Neural cell (in vitro differentiated cells): Measurements from ENCODE around the gene XK. TPM values are rescaled to one million over a fixed set of nuclear protein-coding genes. Genes with fewer than 3 reads are reported as not detected.

Source experiments
- H2AFZ ChIP-seq: fragments of 200-600, 300-800 bp; sonication (generic), shearing (Covaris generic); 2 replicates; pipeline ENCODE4 v1.6.0; 2014; ENCODE audit warnings: low read depth, mild to moderate bottlenecking, antibody characterized with exemption, low read length, moderate library complexity
- H3F3A ChIP-seq: fragments of 200-600 bp; shearing (Covaris generic); 2 replicates; pipeline ENCODE4 v1.6.1; 2016; ENCODE audit warnings: mild to moderate bottlenecking, moderate library complexity, mixed read lengths, antibody characterized with exemption, low read length; ENCODE audit not compliant: insufficient read depth, poor library complexity, severe bottlenecking
- H3K27ac ChIP-seq: fragments of 200-600, 300-800 bp; sonication (generic), shearing (Covaris generic); 2 replicates; pipeline ENCODE4 v1.5.1; 2014; ENCODE audit warnings: mild to moderate bottlenecking, low read length, moderate library complexity
- H3K27me3 ChIP-seq: fragments of 300-800, 200-600 bp; sonication (generic), shearing (Covaris generic); 2 replicates; pipeline ENCODE4 v1.6.0; 2014; ENCODE audit warnings: mild to moderate bottlenecking, low read depth, low read length, moderate library complexity; ENCODE audit not compliant: insufficient read depth
- H3K36me3 ChIP-seq: fragments of 300-800, 200-600 bp; sonication (generic), shearing (Covaris generic); 2 replicates; pipeline ENCODE4 v1.5.1; 2014; ENCODE audit warnings: mild to moderate bottlenecking, antibody characterized with exemption, low read length, moderate library complexity; ENCODE audit not compliant: insufficient read depth
- H3K4me2 ChIP-seq: fragments of 300-800, 200-600 bp; sonication (generic), shearing (Covaris generic); 2 replicates; pipeline ENCODE4 v1.6.0; 2014; ENCODE audit warnings: mild to moderate bottlenecking, low read length
- H3K4me3 ChIP-seq: fragments of 300-800, 200-600 bp; sonication (generic), shearing (Covaris generic); 2 replicates; pipeline ENCODE4 v1.5.1; 2014; ENCODE audit warnings: mild to moderate bottlenecking, low read length, moderate library complexity
- H3K79me2 ChIP-seq: fragments of 200-600 bp; shearing (Covaris generic); replicated peaks from 2 replicates; pipeline ENCODE4 v1.6.0; 2014; ENCODE audit warnings: mild to moderate bottlenecking, low read length, moderate library complexity; ENCODE audit not compliant: insufficient read depth
- H3K9ac ChIP-seq: fragments of 300-800, 200-600 bp; sonication (generic), shearing (Covaris generic); 2 replicates; pipeline ENCODE4 v1.6.1; 2016; ENCODE audit warnings: mild to moderate bottlenecking, low read length, mixed read lengths
- H3K9me2 ChIP-seq: fragments of 200-600 bp; shearing (Covaris generic); 2 replicates; pipeline ENCODE4 v1.6.1; 2016; ENCODE audit warnings: mild to moderate bottlenecking, low read length, mixed read lengths; ENCODE audit not compliant: insufficient read depth
- H3K9me3 ChIP-seq: fragments of 200-600, 300-800 bp; sonication (generic), shearing (Covaris generic); 2 replicates; pipeline ENCODE4 v1.6.1; 2016; ENCODE audit warnings: mild to moderate bottlenecking, mixed run types, low read length, moderate library complexity, mixed read lengths
- H4K20me1 ChIP-seq: fragments of 200-600 bp; shearing (Covaris generic); 2 replicates; pipeline ENCODE4 v1.6.1; 2016; ENCODE audit warnings: mild to moderate bottlenecking, mixed run types; ENCODE audit not compliant: insufficient read depth
- CTCF ChIP-seq: fragments of 450-650 bp; IDR thresholded peaks from 2 replicates; pipeline ENCODE4 v1.5.1; 2014; ENCODE audit warnings: antibody characterized with exemption, mild to moderate bottlenecking, moderate library complexity; ENCODE audit not compliant: poor library complexity, severe bottlenecking
- EP300 ChIP-seq: fragments of 450-650 bp; conservative IDR thresholded peaks from 2 replicates; pipeline ENCODE4 v1.6.1; 2014; ENCODE audit warnings: antibody characterized with exemption, mild to moderate bottlenecking, moderate library complexity; ENCODE audit not compliant: poor library complexity, severe bottlenecking
- EZH2 ChIP-seq: fragments of 200-600, 300-800 bp; shearing (Covaris generic), sonication (generic); IDR thresholded peaks from 2 replicates; pipeline ENCODE4 v1.6.1; 2014; ENCODE audit warnings: antibody characterized with exemption, low read length, borderline replicate concordance, mild to moderate bottlenecking; ENCODE audit not compliant: insufficient read depth, poor library complexity, severe bottlenecking
- MXI1 ChIP-seq: fragments of 450-650 bp; conservative IDR thresholded peaks from 2 replicates; pipeline ENCODE4 v1.6.1; 2014; ENCODE audit warnings: antibody characterized with exemption, mild to moderate bottlenecking; ENCODE audit not compliant: poor library complexity, severe bottlenecking
- POLR2AphosphoS5 ChIP-seq: IDR thresholded peaks from 2 replicates; pipeline ENCODE4 v1.6.1; 2012
- RAD21 ChIP-seq: fragments of 450-650 bp; conservative IDR thresholded peaks from 2 replicates; pipeline ENCODE4 v1.6.1; 2014; ENCODE audit warnings: antibody characterized with exemption, mild to moderate bottlenecking, moderate library complexity
- SMC3 ChIP-seq: fragments of 450-650 bp; conservative IDR thresholded peaks from 2 replicates; pipeline ENCODE4 v1.6.1; 2014; ENCODE audit warnings: antibody characterized with exemption, mild to moderate bottlenecking, moderate library complexity; ENCODE audit not compliant: poor library complexity
- TAF1 ChIP-seq: IDR thresholded peaks from 2 replicates; pipeline ENCODE4 v1.6.1; 2012; ENCODE audit warnings: low read depth
- polyA plus RNA-seq: library from polyadenylated mRNA; depleted of rRNA; stranded (reverse); fragments of >200 nt; gene quantifications from 2 replicates; pipeline ENCODE4 v1.2.3, GENCODE V29; 2014
- TF ChIP-seq, protein P1 (sequence below): IDR thresholded peaks from 2 replicates; pipeline ENCODE4 v1.6.1; 2012; ENCODE audit warnings: borderline replicate concordance

Gene XK
- polyA plus RNA-seq, 1 donor from 2014 or later, result 1.8 TPM

DNA sequence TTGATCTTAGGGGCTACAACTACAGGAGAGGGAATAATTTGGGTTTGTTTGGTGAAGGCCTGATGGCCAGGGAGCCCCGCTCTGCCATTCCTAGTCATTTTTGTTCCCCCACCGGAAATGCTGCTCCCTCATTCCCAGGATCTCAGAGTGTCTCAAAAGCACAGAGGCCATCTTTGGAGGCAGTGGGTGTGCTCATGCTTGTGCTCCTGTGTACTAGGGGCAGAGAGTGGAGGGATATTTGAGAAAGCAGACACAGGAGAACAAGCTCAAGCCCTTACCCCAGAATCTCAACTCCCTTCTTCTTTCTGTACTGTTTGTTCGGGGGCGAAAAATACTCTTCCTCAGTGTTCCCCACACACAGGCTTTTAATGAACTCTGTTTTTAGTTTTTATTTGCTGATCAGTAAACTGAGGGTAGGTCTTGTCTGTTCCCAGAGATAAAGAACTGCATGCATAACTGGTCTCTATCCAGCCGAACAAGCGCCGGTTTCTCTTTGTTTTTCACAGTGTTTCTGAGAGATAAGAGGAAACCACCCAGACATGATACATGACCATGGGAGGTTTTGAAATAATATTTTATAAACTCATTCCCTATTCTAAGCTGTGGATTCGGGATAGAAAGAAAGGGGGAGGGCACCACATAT, 32.9 kb upstream of the XK start:
- Histone ChIP-seq H2AFZ (no peak overlapping the region), H3K4me2 (no peak overlapping the region), H3K27me3 (no peaks in the 10 kb centered on the region)

DNA sequence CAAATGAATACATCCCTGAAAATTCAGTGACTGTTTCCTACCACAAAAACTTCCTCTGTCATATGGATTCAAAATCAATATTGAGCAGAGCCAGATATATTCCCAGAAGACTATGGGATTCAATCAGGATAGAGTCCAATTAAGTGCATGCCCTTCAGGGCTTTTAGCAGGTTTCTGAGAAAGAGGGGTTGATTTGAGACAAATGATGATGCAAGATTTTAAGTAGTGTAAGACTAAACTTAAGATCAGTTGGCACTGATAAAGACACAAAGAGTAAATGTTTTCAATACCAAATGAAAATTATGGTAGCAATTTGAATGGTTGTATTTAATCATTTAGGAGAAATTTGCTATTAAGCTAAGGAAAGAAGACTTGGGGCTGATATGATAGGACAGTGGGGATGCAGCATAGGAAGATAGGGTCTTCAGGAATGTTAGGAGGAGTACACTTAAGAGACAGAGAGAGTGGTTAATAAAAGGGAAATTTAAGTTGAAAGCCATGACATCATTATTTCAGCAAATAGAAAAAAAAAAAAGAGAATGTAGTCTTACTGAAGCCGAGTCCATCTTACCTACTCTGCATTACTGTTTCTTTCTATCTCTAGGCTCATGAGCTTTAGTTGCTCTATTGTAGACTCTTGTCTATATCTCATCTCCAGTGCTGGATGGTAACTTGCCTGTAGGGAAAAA, 32.0 kb upstream of the XK start:
- H3K79me2 ChIP-seq, result no peaks in the 10 kb centered on the region
- H3K27me3 ChIP-seq, result no peaks in the 10 kb centered on the region
- TF ChIP-seq, protein P1, sequence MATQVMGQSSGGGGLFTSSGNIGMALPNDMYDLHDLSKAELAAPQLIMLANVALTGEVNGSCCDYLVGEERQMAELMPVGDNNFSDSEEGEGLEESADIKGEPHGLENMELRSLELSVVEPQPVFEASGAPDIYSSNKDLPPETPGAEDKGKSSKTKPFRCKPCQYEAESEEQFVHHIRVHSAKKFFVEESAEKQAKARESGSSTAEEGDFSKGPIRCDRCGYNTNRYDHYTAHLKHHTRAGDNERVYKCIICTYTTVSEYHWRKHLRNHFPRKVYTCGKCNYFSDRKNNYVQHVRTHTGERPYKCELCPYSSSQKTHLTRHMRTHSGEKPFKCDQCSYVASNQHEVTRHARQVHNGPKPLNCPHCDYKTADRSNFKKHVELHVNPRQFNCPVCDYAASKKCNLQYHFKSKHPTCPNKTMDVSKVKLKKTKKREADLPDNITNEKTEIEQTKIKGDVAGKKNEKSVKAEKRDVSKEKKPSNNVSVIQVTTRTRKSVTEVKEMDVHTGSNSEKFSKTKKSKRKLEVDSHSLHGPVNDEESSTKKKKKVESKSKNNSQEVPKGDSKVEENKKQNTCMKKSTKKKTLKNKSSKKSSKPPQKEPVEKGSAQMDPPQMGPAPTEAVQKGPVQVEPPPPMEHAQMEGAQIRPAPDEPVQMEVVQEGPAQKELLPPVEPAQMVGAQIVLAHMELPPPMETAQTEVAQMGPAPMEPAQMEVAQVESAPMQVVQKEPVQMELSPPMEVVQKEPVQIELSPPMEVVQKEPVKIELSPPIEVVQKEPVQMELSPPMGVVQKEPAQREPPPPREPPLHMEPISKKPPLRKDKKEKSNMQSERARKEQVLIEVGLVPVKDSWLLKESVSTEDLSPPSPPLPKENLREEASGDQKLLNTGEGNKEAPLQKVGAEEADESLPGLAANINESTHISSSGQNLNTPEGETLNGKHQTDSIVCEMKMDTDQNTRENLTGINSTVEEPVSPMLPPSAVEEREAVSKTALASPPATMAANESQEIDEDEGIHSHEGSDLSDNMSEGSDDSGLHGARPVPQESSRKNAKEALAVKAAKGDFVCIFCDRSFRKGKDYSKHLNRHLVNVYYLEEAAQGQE, result no peak
- TF ChIP-seq TAF1 (no peak), MXI1 (no peak), EP300 (no peak), SMC3 (no peak), POLR2AphosphoS5 (no peak), EZH2 (no peak)

More for the DNA sequence above, 32.9 kb upstream of the XK start:
- no peaks in the 10 kb centered on the region for H3K9me2 ChIP-seq
- no peak overlapping the region for H3K4me3 ChIP-seq
- no peaks in the 10 kb centered on the region for H3K79me2 ChIP-seq
- no peak overlapping the region for H3K9ac ChIP-seq
- no peak overlapping the region for H3K27ac ChIP-seq
- TF ChIP-seq RAD21 (no peak), EZH2 (no peak), MXI1 (no peak), CTCF (no peak), POLR2AphosphoS5 (no peak), SMC3 (no peak)
- TF ChIP-seq, protein P1, result no peak
- no peaks in the 10 kb centered on the region for H3K9me3 ChIP-seq
- H4K20me1 ChIP-seq, result no peaks in the 10 kb centered on the region
- no peaks in the 10 kb centered on the region for H3F3A ChIP-seq
- H3K36me3 ChIP-seq, result no peaks in the 10 kb centered on the region

More for the DNA sequence above, 32.0 kb upstream of the XK start:
- no peaks in the 10 kb centered on the region for H4K20me1 ChIP-seq
- no peaks in the 10 kb centered on the region for H3K36me3 ChIP-seq
- H3K27ac ChIP-seq, result no peak overlapping the region
- no peak overlapping the region for H2AFZ ChIP-seq
- no peaks in the 10 kb centered on the region for H3K9me2 ChIP-seq
- no peaks in the 10 kb centered on the region for H3K9me3 ChIP-seq
- no peak overlapping the region for H3K9ac ChIP-seq
- H3K4me2 ChIP-seq, result no peak overlapping the region
- no peak overlapping the region for H3K4me3 ChIP-seq
- no peaks in the 10 kb centered on the region for H3F3A ChIP-seq
